ENCODE measurements around the gene COQ8A.
"Not testable (repeated sequence)": the region's sequence is repeated elsewhere in the genome, so short reads cannot be mapped to it uniquely, and the experiment has no call there.

The COQ8A gene

DNA sequence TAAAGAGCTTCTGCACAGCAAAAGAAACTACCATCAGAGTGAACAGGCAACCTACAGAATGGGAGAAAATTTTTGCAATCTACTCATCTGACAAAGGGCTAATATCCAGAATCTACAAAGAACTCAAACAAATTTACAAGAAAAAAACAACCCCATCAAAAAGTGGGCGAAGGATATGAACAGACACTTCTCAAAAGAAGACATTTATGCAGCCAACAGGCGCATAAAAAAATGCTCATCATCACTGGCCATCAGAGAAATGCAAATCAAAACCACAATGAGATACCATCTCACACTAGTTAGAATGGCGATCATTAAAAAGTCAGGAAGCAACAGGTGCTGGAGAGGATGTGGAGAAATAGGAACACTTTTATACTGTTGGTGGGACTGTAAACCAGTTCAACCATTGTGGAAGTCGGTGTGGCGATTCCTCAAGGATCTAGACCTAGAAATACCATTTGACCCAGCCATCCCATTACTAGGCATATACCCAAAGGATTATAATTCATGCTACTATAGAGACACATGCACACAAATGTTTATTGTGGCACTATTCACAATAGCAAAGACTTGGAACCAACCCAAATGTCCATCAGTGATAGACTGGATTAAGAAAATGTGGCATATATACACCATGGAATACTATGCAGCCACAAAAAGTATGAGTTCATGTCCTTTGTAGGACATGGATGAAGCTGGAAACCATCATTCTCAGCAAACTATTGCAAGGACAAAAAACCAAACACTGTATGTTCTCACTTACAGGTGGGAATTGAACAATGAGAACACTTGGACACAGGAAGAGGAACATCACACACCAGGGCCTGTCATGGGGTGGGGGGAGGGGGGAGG, 10.6 kb upstream of the COQ8A start:
- DNase-seq, result not testable (repeated sequence)

DNA sequence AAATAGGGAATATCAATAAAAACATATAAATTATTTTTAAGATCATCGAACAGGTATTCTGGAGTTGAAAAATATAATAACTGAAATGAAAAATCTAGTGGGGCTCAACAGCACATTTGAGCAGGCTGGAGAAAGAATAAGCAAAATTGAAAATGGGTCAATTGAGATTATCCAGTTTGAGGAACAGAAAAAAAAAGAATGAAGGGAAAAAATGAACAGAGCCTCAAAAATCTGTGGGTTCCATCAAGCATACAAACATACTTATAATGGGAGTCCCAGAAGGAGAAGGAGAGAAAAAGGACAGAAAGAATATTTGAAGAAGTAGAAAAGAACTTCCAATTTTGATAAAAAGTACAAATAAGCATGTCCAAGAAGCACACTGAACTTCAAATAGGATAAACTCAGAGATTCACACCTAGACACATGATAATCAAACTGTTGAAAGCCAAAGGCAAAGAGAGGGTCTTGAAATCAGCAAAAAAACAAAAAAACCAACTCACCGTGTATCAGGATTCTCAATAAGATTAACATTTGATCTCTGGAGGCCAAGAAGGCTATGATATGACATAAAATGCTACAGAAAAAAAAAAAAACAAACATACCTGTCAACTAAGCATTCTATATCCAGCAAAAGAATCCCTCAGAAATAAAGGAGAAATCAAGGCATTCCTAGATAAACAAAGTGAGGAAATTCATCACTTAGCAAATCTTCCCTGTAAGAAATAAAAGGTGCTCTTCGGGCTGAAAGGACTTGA, 5.4 kb upstream of the COQ8A start:
- no peak for DNase-seq

- no peak for DNase-seq
Observed at GRCh38 chr1:226937940-226938725, 2.0 kb upstream of the COQ8A start.

DNA sequence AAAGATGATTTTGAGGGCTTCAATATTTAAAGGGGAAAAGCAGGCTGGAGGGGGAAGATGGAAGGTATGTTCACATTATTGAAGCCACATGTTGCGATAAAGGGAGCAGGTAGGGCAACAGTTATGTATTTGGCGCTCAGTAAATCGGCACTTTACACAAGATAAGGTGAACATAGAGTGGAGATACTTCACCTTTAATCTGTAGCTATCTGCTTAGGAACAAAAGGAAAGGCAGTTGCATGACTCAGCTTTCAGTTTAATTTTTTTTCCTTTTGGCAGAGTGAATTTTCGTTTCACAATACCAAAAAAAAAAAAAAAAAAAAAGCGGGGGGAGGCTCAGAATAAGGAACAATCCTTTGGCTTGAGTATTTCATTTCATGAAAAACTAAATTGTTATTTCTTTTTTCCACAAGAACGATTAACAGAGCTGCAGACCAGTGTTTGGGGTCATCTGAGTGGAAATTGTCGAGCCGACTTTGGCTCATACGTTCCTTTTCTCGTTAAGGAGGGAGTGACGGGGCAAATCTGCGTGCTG, 1.1 kb upstream of the COQ8A start:
- DNase-seq, result no peak

DNA sequence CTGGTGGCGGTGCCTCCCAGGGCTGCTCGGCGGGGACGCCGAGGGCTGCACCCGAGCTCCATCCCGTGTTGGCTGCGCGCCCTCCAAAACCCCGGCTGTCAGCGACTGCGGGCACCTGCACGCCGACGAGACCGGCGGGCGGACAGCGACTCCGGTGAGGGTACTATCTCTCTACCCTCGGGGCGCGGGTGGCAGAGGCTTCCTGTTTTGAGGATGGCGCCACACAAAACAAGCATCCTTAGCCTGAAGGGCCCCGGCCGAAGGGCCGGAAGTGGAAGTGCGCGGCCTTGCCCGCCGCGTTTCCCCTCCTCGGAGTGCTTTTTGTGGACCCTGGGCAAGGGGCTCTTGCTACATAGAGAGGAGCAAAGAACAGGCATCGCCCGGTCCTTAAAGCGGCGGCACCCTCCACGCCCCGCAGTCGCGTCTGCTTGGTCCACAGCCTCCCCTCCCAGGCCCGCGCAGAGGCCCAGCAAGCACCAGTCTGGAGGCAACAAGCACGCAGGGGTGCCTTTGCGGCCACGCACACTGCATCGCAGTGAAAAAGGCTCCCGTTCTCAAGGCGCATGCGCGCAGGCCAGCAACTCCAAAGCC, 561 bp upstream of the COQ8A start:
- DNase-seq, result peak; percentile 65

GRCh38 chr1:226940806-226941067, 643 bp downstream of the COQ8A start:
- no peak for DNase-seq

DNA sequence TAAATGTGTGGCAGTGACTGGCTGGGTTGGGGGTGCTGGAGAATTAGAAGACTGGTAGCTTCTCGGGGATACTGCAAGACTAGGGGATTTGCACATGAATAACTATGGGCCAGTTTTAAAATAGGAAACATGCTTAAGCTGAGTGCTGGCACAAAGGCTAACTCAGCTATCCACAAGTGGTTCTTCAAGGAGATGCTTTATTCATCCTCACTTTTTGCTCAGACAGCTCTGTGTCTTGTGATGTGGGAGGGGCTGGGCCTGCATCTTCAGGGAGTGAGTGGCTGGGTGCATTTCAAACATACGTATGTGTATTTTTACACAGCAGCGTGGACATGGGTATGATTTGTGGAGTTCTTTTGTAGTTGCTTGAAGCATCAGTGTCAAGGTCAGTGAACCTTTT, 2.3 kb downstream of the COQ8A start:
- no peak for DNase-seq

GRCh38 chr1:226943156-226943555, 3.1 kb downstream of the COQ8A start:
- DNase-seq, result no peak

DNA sequence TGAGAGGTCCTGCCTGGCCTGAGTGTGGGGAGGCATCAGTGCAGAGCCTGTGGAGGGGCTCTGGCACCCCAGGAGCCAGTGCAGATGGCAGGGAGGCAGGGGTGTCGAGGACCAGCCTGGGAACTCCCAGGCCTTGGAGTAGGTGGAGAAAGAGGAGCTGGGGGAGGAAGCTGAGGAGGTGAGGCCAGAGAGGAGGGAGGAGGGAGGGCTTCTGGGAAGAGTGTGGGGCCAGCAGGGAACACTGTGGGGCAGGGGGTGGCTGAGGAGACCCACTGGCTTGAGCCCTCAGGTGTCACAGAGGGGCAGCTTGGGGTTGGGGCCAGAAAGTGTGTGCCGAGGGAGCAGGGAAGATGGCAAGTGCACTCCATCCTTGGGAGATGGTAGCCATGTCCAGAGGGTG, 3.8 kb downstream of the COQ8A start:
- DNase-seq, result no peak

DNA sequence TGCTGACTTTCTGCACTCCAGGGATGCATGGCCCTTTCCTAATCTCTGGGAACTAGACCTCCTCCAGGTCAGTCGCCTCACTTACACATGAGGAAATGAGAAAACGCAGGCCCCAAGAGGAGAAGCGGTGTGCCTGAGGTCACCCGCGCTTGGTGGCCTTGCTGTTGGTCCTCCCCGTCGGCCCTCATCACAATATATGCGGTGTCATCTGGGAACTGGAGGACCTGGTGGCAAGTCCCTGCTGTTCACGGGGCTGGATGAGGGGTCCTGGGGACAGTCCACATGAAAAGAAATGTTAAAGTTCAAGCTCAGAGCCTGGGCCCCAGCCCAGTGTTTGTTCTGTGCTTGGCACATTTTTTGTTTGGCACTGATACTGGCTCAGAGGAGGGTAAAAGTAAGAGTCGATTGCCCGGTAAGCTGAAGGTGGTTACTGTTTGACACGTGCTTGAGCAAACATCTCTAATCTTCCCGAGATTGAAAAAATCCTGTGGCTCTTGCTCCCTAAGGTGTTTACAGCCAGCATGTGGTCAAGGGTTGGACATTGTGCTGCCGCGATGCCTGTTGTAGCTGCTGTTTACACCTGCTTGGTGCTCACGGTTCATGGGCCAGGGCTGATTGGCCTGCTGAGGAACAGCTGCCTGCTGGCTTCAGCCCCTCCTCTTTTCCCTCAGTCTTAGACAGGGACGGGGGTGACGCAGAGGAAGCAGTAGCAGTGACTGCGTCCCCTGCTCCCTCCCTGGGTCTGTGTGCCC, 5.2 kb downstream of the COQ8A start:
- DNase-seq, result no peak

- no peak for DNase-seq
Observed at GRCh38 chr1:226945858-226946245, 5.8 kb downstream of the COQ8A start.

- no peak for DNase-seq
Observed at GRCh38 chr1:226946285-226946684, 6.2 kb downstream of the COQ8A start.

- no peak for DNase-seq
Observed at GRCh38 chr1:226946841-226947240, 6.7 kb downstream of the COQ8A start.

- no peak for DNase-seq
Observed at GRCh38 chr1:226948051-226948450, 8.0 kb downstream of the COQ8A start.

- DNase-seq, result no peak
Observed at GRCh38 chr1:226948480-226948879, 8.4 kb downstream of the COQ8A start.

- DNase-seq, result no peak
Observed at GRCh38 chr1:226948996-226949395, 8.9 kb downstream of the COQ8A start.

- no peak for DNase-seq
Observed at GRCh38 chr1:226949401-226949800, 9.3 kb downstream of the COQ8A start.

GRCh38 chr1:226950316-226950715, 10.2 kb downstream of the COQ8A start:
- no peak for DNase-seq

- no peak for DNase-seq
Observed at GRCh38 chr1:226950871-226951270, 10.8 kb downstream of the COQ8A start.

GRCh38 chr1:226951286-226952117, 11.4 kb downstream of the COQ8A start:
- no peak for DNase-seq

DNA sequence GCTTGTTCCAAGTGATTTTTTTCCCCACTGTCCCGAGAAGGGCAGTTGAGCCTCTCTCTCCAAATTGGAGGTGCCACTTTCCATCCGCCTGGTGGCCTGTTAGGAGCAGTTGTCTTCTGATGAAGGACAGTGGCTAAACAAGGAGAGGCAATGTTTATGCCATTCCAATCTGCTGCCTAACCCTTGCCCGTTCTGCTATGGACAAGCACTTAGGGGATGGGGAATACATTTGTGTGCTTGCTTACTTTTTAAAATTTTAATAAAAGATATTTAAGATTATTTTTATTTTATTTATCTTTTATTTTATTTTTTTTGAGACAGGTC, 12.0 kb downstream of the COQ8A start:
- no peak for DNase-seq

Data from stimulated activated CD4-positive, alpha-beta T cell treated with anti-CD3 and anti-CD28 coated beads, Interleukin-1b, Interleukin-23, amount 100 ng/mL, for 48 hours (primary cell).